ENCODE measurements around the gene CLK3. TPM values are rescaled to one million over a fixed set of nuclear protein-coding genes. Genes with fewer than 3 reads are reported as not detected.
"Not testable (repeated sequence)": the region's sequence is repeated elsewhere in the genome, so short reads cannot be mapped to it uniquely, and the experiment has no call there.

The CLK3 gene
- total RNA-seq, 1 donor from 2014 or later = 24.0 TPM

GRCh38 chr15:74584779-74585178, 30.9 kb upstream of the CLK3 start:
- H3K27me3 ChIP-seq (ENCODE audit: control insufficient read depth in 3 of 3, insufficient read depth in 3 of 3, low read length in 3 of 3) = no peaks in the 10 kb centered on the region
- H3K27ac ChIP-seq (ENCODE audit: low read depth, low read length) = no peak overlapping the region
- peaks cover 0 to 10% (median 2%) of the 10 kb centered on the region in 3 donors for H3K4me1 ChIP-seq (ENCODE audit: control insufficient read depth in 3 of 3, insufficient read depth in 3 of 3, low read length in 3 of 3)
- no peak overlapping the region for H3K9ac ChIP-seq (ENCODE audit: low read depth in 1 of 3, low read length in 3 of 3)
- H3K9me3 ChIP-seq (ENCODE audit: control insufficient read depth in 3 of 3, low read length in 3 of 3) = no peaks in the 10 kb centered on the region
- H3K36me3 ChIP-seq (ENCODE audit: control insufficient read depth in 3 of 3, insufficient read depth in 3 of 3, low read length in 3 of 3) = peaks cover 3 to 7% (median 4%) of the 10 kb centered on the region in 3 donors
- no peak overlapping the region for H3K4me3 ChIP-seq (ENCODE audit: low read length in 3 of 3)

- peaks cover 3 to 10% (median 4%) of the 10 kb centered on the region in 3 donors for H3K36me3 ChIP-seq (ENCODE audit: control insufficient read depth in 3 of 3, insufficient read depth in 3 of 3, low read length in 3 of 3)
These were observed 30.4 kb upstream of the CLK3 start for GRCh38 chr15:74585191-74585590.

GRCh38 chr15:74585857-74586256, 29.8 kb upstream of the CLK3 start:
- Histone ChIP-seq H3K4me1 (ENCODE audit: control insufficient read depth in 3 of 3, insufficient read depth in 3 of 3, low read length in 3 of 3) (peaks cover 0 to 10% (median 2%) of the 10 kb centered on the region in 3 donors), H3K9me3 (ENCODE audit: control insufficient read depth in 3 of 3, low read length in 3 of 3) (no peaks in the 10 kb centered on the region), H3K36me3 (ENCODE audit: control insufficient read depth in 3 of 3, insufficient read depth in 3 of 3, low read length in 3 of 3) (peaks cover 3 to 10% (median 4%) of the 10 kb centered on the region in 3 donors), H3K4me3 (ENCODE audit: low read length in 3 of 3) (no peak overlapping the region), H3K9ac (ENCODE audit: low read depth in 1 of 3, low read length in 3 of 3) (no peak overlapping the region), H3K27me3 (ENCODE audit: control insufficient read depth in 3 of 3, insufficient read depth in 3 of 3, low read length in 3 of 3) (no peaks in the 10 kb centered on the region), H3K27ac (ENCODE audit: low read depth, low read length) (no peak overlapping the region)

More at GRCh38 chr15:74585191-74585590, 30.4 kb upstream of the CLK3 start:
- Histone ChIP-seq H3K9me3 (ENCODE audit: control insufficient read depth in 3 of 3, low read length in 3 of 3) (no peaks in the 10 kb centered on the region), H3K4me1 (ENCODE audit: control insufficient read depth in 3 of 3, insufficient read depth in 3 of 3, low read length in 3 of 3) (peaks cover 0 to 10% (median 2%) of the 10 kb centered on the region in 3 donors), H3K27ac (ENCODE audit: low read depth, low read length) (no peak overlapping the region), H3K27me3 (ENCODE audit: control insufficient read depth in 3 of 3, insufficient read depth in 3 of 3, low read length in 3 of 3) (no peaks in the 10 kb centered on the region), H3K9ac (ENCODE audit: low read depth in 1 of 3, low read length in 3 of 3) (no peak overlapping the region), H3K4me3 (ENCODE audit: low read length in 3 of 3) (no peak overlapping the region)

GRCh38 chr15:74589826-74590225, 25.8 kb upstream of the CLK3 start:
- H3K4me1 ChIP-seq (ENCODE audit: control insufficient read depth in 3 of 3, insufficient read depth in 3 of 3, low read length in 3 of 3) = peaks cover 0 to 10% (median 2%) of the 10 kb centered on the region in 3 donors
- peaks cover 20 to 24% (median 21%) of the 10 kb centered on the region in 3 donors for H3K36me3 ChIP-seq (ENCODE audit: control insufficient read depth in 3 of 3, insufficient read depth in 3 of 3, low read length in 3 of 3)
- no peaks in the 10 kb centered on the region for H3K9me3 ChIP-seq (ENCODE audit: control insufficient read depth in 3 of 3, low read length in 3 of 3)
- H3K27ac ChIP-seq (ENCODE audit: low read depth, low read length) = no peak overlapping the region
- no peaks in the 10 kb centered on the region for H3K27me3 ChIP-seq (ENCODE audit: control insufficient read depth in 3 of 3, insufficient read depth in 3 of 3, low read length in 3 of 3)
- no peak overlapping the region for H3K4me3 ChIP-seq (ENCODE audit: low read length in 3 of 3)
- no peak overlapping the region for H3K9ac ChIP-seq (ENCODE audit: low read depth in 1 of 3, low read length in 3 of 3)

GRCh38 chr15:74592222-74592621, 23.4 kb upstream of the CLK3 start:
- H3K27ac ChIP-seq (ENCODE audit: low read depth, low read length) = no peak overlapping the region
- H3K27me3 ChIP-seq (ENCODE audit: control insufficient read depth in 3 of 3, insufficient read depth in 3 of 3, low read length in 3 of 3) = no peaks in the 10 kb centered on the region
- no peak overlapping the region for H3K4me3 ChIP-seq (ENCODE audit: low read length in 3 of 3)
- peaks cover 0 to 10% (median 2%) of the 10 kb centered on the region in 3 donors for H3K4me1 ChIP-seq (ENCODE audit: control insufficient read depth in 3 of 3, insufficient read depth in 3 of 3, low read length in 3 of 3)
- no peaks in the 10 kb centered on the region for H3K9me3 ChIP-seq (ENCODE audit: control insufficient read depth in 3 of 3, low read length in 3 of 3)
- H3K36me3 ChIP-seq (ENCODE audit: control insufficient read depth in 3 of 3, insufficient read depth in 3 of 3, low read length in 3 of 3) = peaks cover 20 to 24% (median 20%) of the 10 kb centered on the region in 3 donors
- no peak overlapping the region for H3K9ac ChIP-seq (ENCODE audit: low read depth in 1 of 3, low read length in 3 of 3)

- Histone ChIP-seq H3K27me3 (ENCODE audit: control insufficient read depth in 3 of 3, insufficient read depth in 3 of 3, low read length in 3 of 3) (no peaks in the 10 kb centered on the region), H3K36me3 (ENCODE audit: control insufficient read depth in 3 of 3, insufficient read depth in 3 of 3, low read length in 3 of 3) (peaks cover 18 to 24% (median 20%) of the 10 kb centered on the region in 3 donors), H3K9me3 (ENCODE audit: control insufficient read depth in 3 of 3, low read length in 3 of 3) (no peaks in the 10 kb centered on the region), H3K4me3 (ENCODE audit: low read length in 3 of 3) (no peak overlapping the region), H3K4me1 (ENCODE audit: control insufficient read depth in 3 of 3, insufficient read depth in 3 of 3, low read length in 3 of 3) (peaks cover 4 to 14% (median 5%) of the 10 kb centered on the region in 3 donors), H3K9ac (ENCODE audit: low read depth in 1 of 3, low read length in 3 of 3) (no peak overlapping the region), H3K27ac (ENCODE audit: low read depth, low read length) (no peak overlapping the region)
These were observed 22.5 kb upstream of the CLK3 start for GRCh38 chr15:74593122-74593521.

- Histone ChIP-seq H3K36me3 (ENCODE audit: control insufficient read depth in 3 of 3, insufficient read depth in 3 of 3, low read length in 3 of 3) (peaks cover 18 to 24% (median 22%) of the 10 kb centered on the region in 3 donors), H3K27me3 (ENCODE audit: control insufficient read depth in 3 of 3, insufficient read depth in 3 of 3, low read length in 3 of 3) (no peaks in the 10 kb centered on the region), H3K27ac (ENCODE audit: low read depth, low read length) (no peak overlapping the region), H3K4me1 (ENCODE audit: control insufficient read depth in 3 of 3, insufficient read depth in 3 of 3, low read length in 3 of 3) (peaks cover 7 to 17% (median 15%) of the 10 kb centered on the region in 3 donors), H3K4me3 (ENCODE audit: low read length in 3 of 3) (no peak overlapping the region), H3K9me3 (ENCODE audit: control insufficient read depth in 3 of 3, low read length in 3 of 3) (no peaks in the 10 kb centered on the region), H3K9ac (ENCODE audit: low read depth in 1 of 3, low read length in 3 of 3) (no peak overlapping the region)
These were observed 21.2 kb upstream of the CLK3 start for GRCh38 chr15:74594455-74594854.

GRCh38 chr15:74595271-74595670, 20.4 kb upstream of the CLK3 start:
- no peaks in the 10 kb centered on the region for H3K27me3 ChIP-seq (ENCODE audit: control insufficient read depth in 3 of 3, insufficient read depth in 3 of 3, low read length in 3 of 3)
- H3K9me3 ChIP-seq (ENCODE audit: control insufficient read depth in 3 of 3, low read length in 3 of 3) = no peaks in the 10 kb centered on the region
- peaks cover 18 to 24% (median 19%) of the 10 kb centered on the region in 3 donors for H3K36me3 ChIP-seq (ENCODE audit: control insufficient read depth in 3 of 3, insufficient read depth in 3 of 3, low read length in 3 of 3)
- no peak overlapping the region for H3K27ac ChIP-seq (ENCODE audit: low read depth, low read length)
- no peak overlapping the region for H3K9ac ChIP-seq (ENCODE audit: low read depth in 1 of 3, low read length in 3 of 3)
- no peak overlapping the region for H3K4me3 ChIP-seq (ENCODE audit: low read length in 3 of 3)
- peaks cover 12 to 22% (median 21%) of the 10 kb centered on the region in 3 donors for H3K4me1 ChIP-seq (ENCODE audit: control insufficient read depth in 3 of 3, insufficient read depth in 3 of 3, low read length in 3 of 3)

GRCh38 chr15:74596736-74597135, 18.9 kb upstream of the CLK3 start:
- H3K36me3 ChIP-seq (ENCODE audit: control insufficient read depth in 3 of 3, insufficient read depth in 3 of 3, low read length in 3 of 3) = peaks cover 14 to 18% (median 14%) of the 10 kb centered on the region in 3 donors
- H3K27ac ChIP-seq (ENCODE audit: low read depth, low read length); H3K27me3 ChIP-seq (ENCODE audit: control insufficient read depth in 3 of 3, insufficient read depth in 3 of 3, low read length in 3 of 3); H3K4me3 ChIP-seq (ENCODE audit: low read length in 3 of 3); H3K9me3 ChIP-seq (ENCODE audit: control insufficient read depth in 3 of 3, low read length in 3 of 3); H3K9ac ChIP-seq (ENCODE audit: low read depth in 1 of 3, low read length in 3 of 3): not testable (repeated sequence)
- H3K4me1 ChIP-seq (ENCODE audit: control insufficient read depth in 3 of 3, insufficient read depth in 3 of 3, low read length in 3 of 3) = peaks cover 22 to 32% (median 30%) of the 10 kb centered on the region in 3 donors

- not testable (repeated sequence) for H3K9me3 ChIP-seq (ENCODE audit: control insufficient read depth in 3 of 3, low read length in 3 of 3); H3K27me3 ChIP-seq (ENCODE audit: control insufficient read depth in 3 of 3, insufficient read depth in 3 of 3, low read length in 3 of 3); H3K4me3 ChIP-seq (ENCODE audit: low read length in 3 of 3); H3K9ac ChIP-seq (ENCODE audit: low read depth in 1 of 3, low read length in 3 of 3); H3K27ac ChIP-seq (ENCODE audit: low read depth, low read length)
- peaks cover 22 to 32% (median 30%) of the 10 kb centered on the region in 3 donors for H3K4me1 ChIP-seq (ENCODE audit: control insufficient read depth in 3 of 3, insufficient read depth in 3 of 3, low read length in 3 of 3)
- peaks cover 9 to 13% (median 10%) of the 10 kb centered on the region in 3 donors for H3K36me3 ChIP-seq (ENCODE audit: control insufficient read depth in 3 of 3, insufficient read depth in 3 of 3, low read length in 3 of 3)
These were observed 18.4 kb upstream of the CLK3 start for GRCh38 chr15:74597146-74597705.
